ENCODE data around the gene MARK2. TPM values are rescaled to one million over a fixed set of nuclear protein-coding genes. Genes with fewer than 3 reads are reported as not detected.
A peak's percentile ranks its signal among the peaks of the same experiment; 100 is the strongest.

MARK2 gene
- total and polyA plus RNA-seq, 10 of the 15 experiments (the other 5 are each of a cell fraction or from before 2014, with no cell fraction given), result 0.19 to 29.5 (median 13.2) TPM

- DNase-seq (ENCODE audit: low read depth, low spot score), result no peak
- peaks cover 50% of the 10 kb centered on the region for H3K79me2 ChIP-seq (ENCODE audit: control insufficient read depth, insufficient read depth, low read length)
- in situ Hi-C loops (cut with MboI) (no loop called here), intact Hi-C loops (cut with micrococcal nuclease; ENCODE audit: unreplicated experiment) (no loop called here)
- no peak overlapping the region for H3K9ac ChIP-seq (ENCODE audit: control insufficient read depth, insufficient read depth, low read length)
- ChIA-PET POLR2A (interaction anchor here (0.9 to 1.2 kb wide), 2 partner anchors 11 to 63 kb away, joined by 3 to 5 read pairs; no protein-coding TSS in a partner anchor), CTCF (interaction anchor here (0.5 to 1.3 kb wide), 5 partner anchors 23 to 396 kb away, joined by 3 to 6 read pairs (median 3); no protein-coding TSS in a partner anchor), SMC1A (ENCODE audit: uncharacterized antibody, unreplicated experiment) (interaction anchor here (0.8 to 1.0 kb wide), 3 partner anchors 31 to 70 kb away, joined by 3 to 4 read pairs (median 3); no protein-coding TSS in a partner anchor), RAD21 (ENCODE audit: unreplicated experiment) (no interaction called here)
- no peak for ATAC-seq
- H2AFZ ChIP-seq (ENCODE audit: control insufficient read depth, low read depth, low read length), result no peak overlapping the region
- no peak overlapping the region for H3K4me3 ChIP-seq
- H3K36me3 ChIP-seq (ENCODE audit: control insufficient read depth in 2 of 2, insufficient read depth in 2 of 2, low read length in 1 of 2), result peaks cover 11 to 20% of the 10 kb centered on the region in 2 experiments; a peak in 3 of 4 replicates
- H3K4me1 ChIP-seq (ENCODE audit: control insufficient read depth, insufficient read depth, low read length), result peaks cover 16% of the 10 kb centered on the region
- BruUV-seq (replicated peaks), result no TSS peak
- no peak overlapping the region for H3K27ac ChIP-seq (ENCODE audit: control insufficient read depth, insufficient read depth)
- H3K4me2 ChIP-seq (ENCODE audit: control insufficient read depth, insufficient read depth), result no peak overlapping the region
- peaks cover 7% of the 10 kb centered on the region for H4K20me1 ChIP-seq (ENCODE audit: control insufficient read depth, insufficient read depth)
- 93% methylated on average over 8 of the region's 8 CpGs for WGBS (ENCODE audit: insufficient coverage, insufficient replicate concordance, low lambda C conversion rate, missing lambda C conversion rate)
- no peaks in the 10 kb centered on the region for H3K27me3 ChIP-seq (replicated peaks in 1 of 2; ENCODE audit: control insufficient read depth in 2 of 2, insufficient read depth in 2 of 2, low read length in 1 of 2)
- TF ChIP-seq MEF2B (IDR thresholded peaks at IDR 0.05; ENCODE audit: partially characterized antibody, poor library complexity, severe bottlenecking), result no peak
- TF ChIP-seq ZBED1 (IDR thresholded peaks at IDR 0.05; ENCODE audit: borderline replicate concordance), result no peak
- TF ChIP-seq RAD21 (IDR thresholded peaks at IDR 0.05; ENCODE audit: insufficient read depth, low read depth, low read length), result no peak
- no peak for FAIRE-seq
- H3K9me3 ChIP-seq (replicated peaks; ENCODE audit: control insufficient read depth, insufficient read depth, low read length), result no peaks in the 10 kb centered on the region
Measured at GRCh38 chr11:63875506-63876065, 36.7 kb downstream of the MARK2 start.

- no peak for ATAC-seq
Measured at GRCh38 chr11:63876616-63877015, 37.7 kb downstream of the MARK2 start.

More at GRCh38 chr11:63876616-63877015, 37.7 kb downstream of the MARK2 start:
- ChIA-PET POLR2A (interaction anchor here (0.7 to 1.2 kb wide), 4 partner anchors 10 to 69 kb away, joined by 3 to 5 read pairs (median 4); no protein-coding TSS in a partner anchor), RAD21 (ENCODE audit: unreplicated experiment) (no interaction called here), SMC1A (ENCODE audit: uncharacterized antibody, unreplicated experiment) (interaction anchor here (0.7 kb wide), 1 partner anchor 10 kb away, joined by 4 read pairs; no protein-coding TSS in a partner anchor), CTCF (interaction anchor here (1.1 to 1.3 kb wide), 3 partner anchors 33 to 45 kb away, joined by 3 to 4 read pairs (median 3); no protein-coding TSS in a partner anchor)
- peaks cover 8% of the 10 kb centered on the region for H3K4me1 ChIP-seq (ENCODE audit: control insufficient read depth, insufficient read depth, low read length)
- no peak overlapping the region for H3K4me3 ChIP-seq
- H3K27ac ChIP-seq (ENCODE audit: control insufficient read depth, insufficient read depth), result no peak overlapping the region
- H3K27me3 ChIP-seq (replicated peaks in 1 of 2; ENCODE audit: control insufficient read depth in 2 of 2, insufficient read depth in 2 of 2, low read length in 1 of 2), result no peaks in the 10 kb centered on the region
- in situ Hi-C loops (cut with MboI) (no loop called here), intact Hi-C loops (cut with micrococcal nuclease; ENCODE audit: unreplicated experiment) (no loop called here)
- no peaks in the 10 kb centered on the region for H3K9me3 ChIP-seq (replicated peaks; ENCODE audit: control insufficient read depth, insufficient read depth, low read length)
- BruUV-seq (replicated peaks), result TSS peak; percentile 52
- H3K9ac ChIP-seq (ENCODE audit: control insufficient read depth, insufficient read depth, low read length), result no peak overlapping the region
- FAIRE-seq, result no peak
- no peak for TF ChIP-seq RAD51 (IDR thresholded peaks at IDR 0.05)
- peaks cover 46% of the 10 kb centered on the region for H3K79me2 ChIP-seq (ENCODE audit: control insufficient read depth, insufficient read depth, low read length)
- no peak for DNase-seq (ENCODE audit: low read depth, low spot score)
- H2AFZ ChIP-seq (ENCODE audit: control insufficient read depth, low read depth, low read length), result no peak overlapping the region
- WGBS (ENCODE audit: insufficient coverage, insufficient replicate concordance, low lambda C conversion rate, missing lambda C conversion rate), result 96% methylated on average over 6 of the region's 6 CpGs
- no peak overlapping the region for H3K4me2 ChIP-seq (ENCODE audit: control insufficient read depth, insufficient read depth)
- H3K36me3 ChIP-seq (ENCODE audit: control insufficient read depth in 2 of 2, insufficient read depth in 2 of 2, low read length in 1 of 2), result peaks cover 12 to 20% of the 10 kb centered on the region in 2 experiments; a peak in 3 of 4 replicates
- peaks cover 9% of the 10 kb centered on the region for H4K20me1 ChIP-seq (ENCODE audit: control insufficient read depth, insufficient read depth)

All from GM12878 (cell line).